ENCODE measurements around the gene PRRT1.
A peak's percentile ranks its signal among the peaks of the same experiment; 100 is the strongest.

The PRRT1 gene

DNA sequence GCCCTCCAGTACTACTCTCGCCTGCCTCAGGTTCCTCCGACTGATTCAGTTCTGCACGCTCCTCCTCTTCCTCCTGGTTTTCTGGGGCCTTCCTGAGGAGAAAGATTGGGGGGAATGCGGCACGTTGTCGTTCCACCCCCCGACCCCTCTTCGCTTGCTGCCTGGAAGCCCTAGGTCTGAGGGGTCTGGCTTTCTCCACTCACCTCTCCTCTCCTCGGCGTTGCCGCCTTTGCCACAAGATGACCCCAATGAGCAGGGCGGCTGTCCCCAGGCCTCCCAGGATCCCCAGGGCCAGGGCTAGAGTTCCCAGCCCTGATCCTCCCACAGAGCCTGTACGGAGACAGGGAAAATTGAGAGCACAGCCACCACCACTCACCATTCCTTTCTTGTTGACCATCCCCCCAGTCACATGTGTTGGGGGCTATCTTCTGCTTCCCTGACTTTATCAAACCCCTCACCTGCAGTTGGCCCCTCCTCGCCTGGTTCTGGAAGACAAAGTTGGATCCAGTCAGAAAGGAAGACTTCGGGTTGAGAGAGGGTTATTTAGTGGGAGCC is 29.5 kb upstream of the PRRT1 start:
- TF ChIP-seq FOXP2 (optimal IDR thresholded peaks at IDR 0.05; ENCODE audit: borderline replicate concordance, extremely low read depth, extremely low read length, insufficient read depth): no peak
- no peak for TF ChIP-seq SIN3A (IDR thresholded peaks at IDR 0.05; ENCODE audit: borderline replicate concordance, insufficient read depth, low read length)

GRCh38 chr6:32179766-32180405 is 28.1 kb upstream of the PRRT1 start:
- no peak for TF ChIP-seq FOXP2 (optimal IDR thresholded peaks at IDR 0.05; ENCODE audit: borderline replicate concordance, extremely low read depth, extremely low read length, insufficient read depth)
- TF ChIP-seq TAF1 (IDR thresholded peaks at IDR 0.05; ENCODE audit: borderline replicate concordance, insufficient read depth, low read length): no peak
- TF ChIP-seq, protein P1, sequence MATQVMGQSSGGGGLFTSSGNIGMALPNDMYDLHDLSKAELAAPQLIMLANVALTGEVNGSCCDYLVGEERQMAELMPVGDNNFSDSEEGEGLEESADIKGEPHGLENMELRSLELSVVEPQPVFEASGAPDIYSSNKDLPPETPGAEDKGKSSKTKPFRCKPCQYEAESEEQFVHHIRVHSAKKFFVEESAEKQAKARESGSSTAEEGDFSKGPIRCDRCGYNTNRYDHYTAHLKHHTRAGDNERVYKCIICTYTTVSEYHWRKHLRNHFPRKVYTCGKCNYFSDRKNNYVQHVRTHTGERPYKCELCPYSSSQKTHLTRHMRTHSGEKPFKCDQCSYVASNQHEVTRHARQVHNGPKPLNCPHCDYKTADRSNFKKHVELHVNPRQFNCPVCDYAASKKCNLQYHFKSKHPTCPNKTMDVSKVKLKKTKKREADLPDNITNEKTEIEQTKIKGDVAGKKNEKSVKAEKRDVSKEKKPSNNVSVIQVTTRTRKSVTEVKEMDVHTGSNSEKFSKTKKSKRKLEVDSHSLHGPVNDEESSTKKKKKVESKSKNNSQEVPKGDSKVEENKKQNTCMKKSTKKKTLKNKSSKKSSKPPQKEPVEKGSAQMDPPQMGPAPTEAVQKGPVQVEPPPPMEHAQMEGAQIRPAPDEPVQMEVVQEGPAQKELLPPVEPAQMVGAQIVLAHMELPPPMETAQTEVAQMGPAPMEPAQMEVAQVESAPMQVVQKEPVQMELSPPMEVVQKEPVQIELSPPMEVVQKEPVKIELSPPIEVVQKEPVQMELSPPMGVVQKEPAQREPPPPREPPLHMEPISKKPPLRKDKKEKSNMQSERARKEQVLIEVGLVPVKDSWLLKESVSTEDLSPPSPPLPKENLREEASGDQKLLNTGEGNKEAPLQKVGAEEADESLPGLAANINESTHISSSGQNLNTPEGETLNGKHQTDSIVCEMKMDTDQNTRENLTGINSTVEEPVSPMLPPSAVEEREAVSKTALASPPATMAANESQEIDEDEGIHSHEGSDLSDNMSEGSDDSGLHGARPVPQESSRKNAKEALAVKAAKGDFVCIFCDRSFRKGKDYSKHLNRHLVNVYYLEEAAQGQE (IDR thresholded peaks at IDR 0.05; ENCODE audit: insufficient read depth in 1 of 2, low read depth in 2 of 2, low read length in 2 of 2): no peak
- no peak for TF ChIP-seq POLR2AphosphoS5 (IDR thresholded peaks at IDR 0.05; ENCODE audit: low read depth, low read length)
- TF ChIP-seq SIN3A (IDR thresholded peaks at IDR 0.05; ENCODE audit: borderline replicate concordance, insufficient read depth, low read length): no peak

- TF ChIP-seq FOXP2 (optimal IDR thresholded peaks at IDR 0.05; ENCODE audit: borderline replicate concordance, extremely low read depth, extremely low read length, insufficient read depth): no peak
- TF ChIP-seq, protein P1 (IDR thresholded peaks at IDR 0.05; ENCODE audit: insufficient read depth in 1 of 2, low read depth in 2 of 2, low read length in 2 of 2): no peak
- no peak for TF ChIP-seq TAF1 (IDR thresholded peaks at IDR 0.05; ENCODE audit: borderline replicate concordance, insufficient read depth, low read length)
- no peak for TF ChIP-seq SIN3A (IDR thresholded peaks at IDR 0.05; ENCODE audit: borderline replicate concordance, insufficient read depth, low read length)
- TF ChIP-seq POLR2AphosphoS5 (IDR thresholded peaks at IDR 0.05; ENCODE audit: low read depth, low read length): no peak
Observed at GRCh38 chr6:32178547-32179440, 27.1 kb upstream of the PRRT1 start.

DNA sequence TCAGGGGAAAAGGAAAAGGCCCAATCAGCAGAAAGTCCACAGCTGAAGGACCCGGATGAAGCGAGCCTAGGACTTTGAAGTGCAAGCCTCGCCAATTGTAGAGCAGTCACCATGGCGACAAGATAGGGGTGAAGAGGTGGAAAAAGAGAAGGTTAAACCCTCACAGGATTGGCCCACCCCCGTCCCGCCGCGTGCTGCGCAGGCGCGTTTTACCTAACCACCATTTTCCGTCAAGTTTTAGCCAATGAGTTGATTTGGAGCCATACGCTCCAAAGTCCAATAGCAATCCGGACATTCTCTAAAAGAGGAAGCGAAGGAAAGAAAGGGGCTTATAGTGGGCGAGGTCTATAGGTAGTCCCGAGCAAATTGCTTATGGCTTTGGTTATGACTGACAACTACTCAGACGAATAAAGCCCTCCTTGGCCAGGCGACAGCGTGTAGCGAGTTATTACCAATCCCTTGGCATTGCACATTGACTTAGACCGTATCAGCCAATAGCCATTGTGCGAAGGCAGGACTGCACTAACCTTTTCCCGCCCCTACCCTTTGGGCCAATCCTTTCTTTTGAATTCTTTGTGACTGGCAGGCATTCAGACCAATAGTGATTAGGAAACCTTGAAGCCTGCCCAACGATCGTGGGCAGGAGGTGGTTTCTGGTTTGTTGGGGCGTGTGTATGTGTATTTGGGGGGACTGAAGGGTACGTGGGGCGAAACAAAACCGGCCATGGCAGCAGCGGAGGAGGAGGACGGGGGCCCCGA is 26.2 kb upstream of the PRRT1 start, which contains the start of gene RNF5:
Gene RNF5, plus strand, starts transcription at position 618 of the 759 bp plus-strand sequence. Its CDS starts 107 bp downstream, at position 725.
- TF ChIP-seq SIN3A (IDR thresholded peaks at IDR 0.05; ENCODE audit: borderline replicate concordance, insufficient read depth, low read length): no peak
- TF ChIP-seq, protein P1 (IDR thresholded peaks at IDR 0.05; ENCODE audit: insufficient read depth in 1 of 2, low read depth in 2 of 2, low read length in 2 of 2): no peak
- no peak for TF ChIP-seq POLR2AphosphoS5 (IDR thresholded peaks at IDR 0.05; ENCODE audit: low read depth, low read length)
- TF ChIP-seq FOXP2 (optimal IDR thresholded peaks at IDR 0.05; ENCODE audit: borderline replicate concordance, extremely low read depth, extremely low read length, insufficient read depth): no peak
- TF ChIP-seq TAF1 (IDR thresholded peaks at IDR 0.05; ENCODE audit: borderline replicate concordance, insufficient read depth, low read length): peak; percentile 51; the same call in 1 of the 2 replicates
